Measurements from ENCODE around the gene DHTKD1.

DNA sequence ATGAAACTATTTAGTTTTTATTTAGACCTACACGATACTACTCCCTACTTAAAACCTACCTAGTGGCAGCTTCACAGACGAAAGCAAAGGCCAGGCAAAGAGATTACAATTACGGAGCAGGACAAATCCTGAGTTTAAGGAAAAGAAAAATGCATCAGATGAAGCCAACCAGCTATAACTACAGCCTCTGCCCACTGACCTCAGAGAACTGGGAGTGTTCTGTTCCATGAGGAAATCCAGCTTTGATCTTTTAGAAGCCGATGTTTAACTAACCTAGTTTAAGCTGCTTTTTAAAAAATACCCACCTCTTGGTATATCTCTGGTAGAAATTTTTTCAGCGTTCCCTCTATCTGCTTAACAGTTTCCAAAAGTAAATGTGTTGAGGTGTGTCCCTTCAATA, 23.2 kb upstream of the DHTKD1 start:
- TF ChIP-seq, protein P1, sequence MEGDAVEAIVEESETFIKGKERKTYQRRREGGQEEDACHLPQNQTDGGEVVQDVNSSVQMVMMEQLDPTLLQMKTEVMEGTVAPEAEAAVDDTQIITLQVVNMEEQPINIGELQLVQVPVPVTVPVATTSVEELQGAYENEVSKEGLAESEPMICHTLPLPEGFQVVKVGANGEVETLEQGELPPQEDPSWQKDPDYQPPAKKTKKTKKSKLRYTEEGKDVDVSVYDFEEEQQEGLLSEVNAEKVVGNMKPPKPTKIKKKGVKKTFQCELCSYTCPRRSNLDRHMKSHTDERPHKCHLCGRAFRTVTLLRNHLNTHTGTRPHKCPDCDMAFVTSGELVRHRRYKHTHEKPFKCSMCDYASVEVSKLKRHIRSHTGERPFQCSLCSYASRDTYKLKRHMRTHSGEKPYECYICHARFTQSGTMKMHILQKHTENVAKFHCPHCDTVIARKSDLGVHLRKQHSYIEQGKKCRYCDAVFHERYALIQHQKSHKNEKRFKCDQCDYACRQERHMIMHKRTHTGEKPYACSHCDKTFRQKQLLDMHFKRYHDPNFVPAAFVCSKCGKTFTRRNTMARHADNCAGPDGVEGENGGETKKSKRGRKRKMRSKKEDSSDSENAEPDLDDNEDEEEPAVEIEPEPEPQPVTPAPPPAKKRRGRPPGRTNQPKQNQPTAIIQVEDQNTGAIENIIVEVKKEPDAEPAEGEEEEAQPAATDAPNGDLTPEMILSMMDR (conservative IDR thresholded peaks at IDR 0.05; ENCODE audit: low read length): no peak
- TF ChIP-seq EZH2phosphoT487 (IDR thresholded peaks at IDR 0.05; ENCODE audit: borderline replicate concordance, low read depth, low read length): no peak

All from OCI-LY7 (cell line).